HL-60 (cell line): ENCODE measurements around the gene SUN2.

ENCODE experiments used
- CTCF ChIP-seq: IDR thresholded peaks from one replicate; pipeline ENCODE4 v1.5.1; 2011; ENCODE audit warnings: low read length, control low read depth, inconsistent platforms; ENCODE audit not compliant: insufficient read depth
- GABPA ChIP-seq: IDR thresholded peaks from 2 replicates; pipeline ENCODE4 v1.6.1; 2012; ENCODE audit warnings: low read depth
- POLR2AphosphoS5 ChIP-seq: IDR thresholded peaks from 2 replicates; pipeline ENCODE4 v1.6.1; 2012; ENCODE audit warnings: low read depth
- REST ChIP-seq: IDR thresholded peaks from 2 replicates; pipeline ENCODE4 v1.6.1; 2012; ENCODE audit warnings: low read depth; ENCODE audit not compliant: insufficient replicate concordance

GRCh38 chr22:38706901-38707195 is 49.0 kb downstream of the SUN2 start:
- TF ChIP-seq REST (no peak), CTCF (no peak), POLR2AphosphoS5 (no peak), GABPA (no peak)
